Measurements from ENCODE around the gene CADM2.

CADM2 gene

GRCh38 chr3:85862893-85863455, 904.2 kb downstream of the CADM2 start:
- DNase-seq (ENCODE audit: insufficient read length) (no peak), FAIRE-seq (no peak)
- TF ChIP-seq TAF1 (IDR thresholded peaks at IDR 0.05; ENCODE audit: borderline replicate concordance, low read depth, low read length) (no peak), POLR2AphosphoS5 (IDR thresholded peaks at IDR 0.05; ENCODE audit: low read depth, low read length) (no peak), POLR2A (IDR thresholded peaks at IDR 0.05; ENCODE audit: low read depth, low read length) (no peak)

- no peak for TF ChIP-seq POLR2A (IDR thresholded peaks at IDR 0.05; ENCODE audit: low read depth, low read length)
- TF ChIP-seq TAF1 (IDR thresholded peaks at IDR 0.05; ENCODE audit: borderline replicate concordance, low read depth, low read length), result no peak
- TF ChIP-seq POLR2AphosphoS5 (IDR thresholded peaks at IDR 0.05; ENCODE audit: low read depth, low read length), result no peak
- FAIRE-seq, result no peak
- no peak for DNase-seq (ENCODE audit: insufficient read length)
These were observed 906.1 kb downstream of the CADM2 start for GRCh38 chr3:85864896-85865295.

DNA sequence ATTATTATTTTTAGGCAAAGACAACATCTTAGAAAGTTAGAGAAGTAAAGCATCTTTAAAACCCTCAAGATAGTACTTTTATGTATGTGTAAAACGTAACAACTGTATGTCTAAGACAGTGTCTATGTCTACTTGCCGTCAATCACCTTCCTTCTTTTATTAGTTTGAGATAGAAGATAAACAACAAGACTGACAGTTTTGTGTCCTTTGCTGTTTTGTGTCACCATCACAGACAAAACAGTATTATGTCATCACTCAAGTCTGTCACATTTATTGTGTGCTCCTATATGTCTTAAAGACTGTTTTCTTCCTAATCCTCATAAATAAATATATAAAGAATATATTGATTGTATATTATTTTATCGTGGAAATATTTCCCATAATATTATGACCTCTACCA, 908.3 kb downstream of the CADM2 start:
- TF ChIP-seq POLR2AphosphoS5 (IDR thresholded peaks at IDR 0.05; ENCODE audit: low read depth, low read length) (no peak), TAF1 (IDR thresholded peaks at IDR 0.05; ENCODE audit: borderline replicate concordance, low read depth, low read length) (no peak), POLR2A (IDR thresholded peaks at IDR 0.05; ENCODE audit: low read depth, low read length) (no peak)
- FAIRE-seq (no peak), DNase-seq (ENCODE audit: insufficient read length) (no peak)

DNA sequence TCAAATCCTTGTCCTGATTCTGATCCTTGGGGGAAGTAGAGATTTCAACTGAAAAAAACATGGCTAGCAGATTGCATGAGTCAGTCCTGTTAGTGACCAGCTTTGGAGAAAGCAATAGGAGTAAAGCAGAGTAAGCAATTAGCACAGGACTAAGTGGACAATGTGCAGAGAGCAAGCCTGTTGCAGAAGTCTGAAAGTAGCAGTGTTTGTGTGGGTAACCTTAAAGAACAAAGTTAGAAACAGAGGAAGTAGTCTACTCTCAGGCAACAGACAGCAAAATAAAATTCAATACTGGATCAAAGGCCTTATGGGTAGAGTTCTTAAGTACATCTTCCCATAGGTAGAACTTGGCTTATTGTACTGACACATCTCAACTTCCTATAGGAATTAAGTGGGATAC, 916.8 kb downstream of the CADM2 start:
- TF ChIP-seq POLR2AphosphoS5 (IDR thresholded peaks at IDR 0.05; ENCODE audit: low read depth, low read length) (no peak), POLR2A (IDR thresholded peaks at IDR 0.05; ENCODE audit: low read depth, low read length) (no peak), TAF1 (IDR thresholded peaks at IDR 0.05; ENCODE audit: borderline replicate concordance, low read depth, low read length) (no peak)
- DNase-seq (ENCODE audit: insufficient read length), result no peak
- no peak for FAIRE-seq

DNA sequence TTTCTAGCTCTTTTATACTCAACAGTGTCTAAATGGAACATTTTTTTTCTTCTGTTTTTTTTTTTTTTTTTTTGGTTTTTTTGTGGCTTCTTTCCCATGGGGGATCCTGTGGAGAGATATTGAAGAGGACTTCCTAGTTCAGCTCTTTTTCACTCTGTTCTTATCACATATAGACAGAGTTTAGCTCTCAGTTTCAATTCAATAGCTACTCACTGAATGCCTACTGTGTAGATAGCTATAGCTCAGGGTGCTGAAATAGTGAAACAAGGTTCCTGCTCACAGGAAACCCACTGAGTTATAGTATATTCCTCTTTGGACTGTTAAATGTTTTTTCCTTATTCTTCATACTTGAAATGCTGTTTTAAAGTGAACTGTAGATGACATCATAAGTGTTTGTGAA, 918.8 kb downstream of the CADM2 start:
- FAIRE-seq, result no peak
- no peak for DNase-seq (ENCODE audit: insufficient read length)

DNA sequence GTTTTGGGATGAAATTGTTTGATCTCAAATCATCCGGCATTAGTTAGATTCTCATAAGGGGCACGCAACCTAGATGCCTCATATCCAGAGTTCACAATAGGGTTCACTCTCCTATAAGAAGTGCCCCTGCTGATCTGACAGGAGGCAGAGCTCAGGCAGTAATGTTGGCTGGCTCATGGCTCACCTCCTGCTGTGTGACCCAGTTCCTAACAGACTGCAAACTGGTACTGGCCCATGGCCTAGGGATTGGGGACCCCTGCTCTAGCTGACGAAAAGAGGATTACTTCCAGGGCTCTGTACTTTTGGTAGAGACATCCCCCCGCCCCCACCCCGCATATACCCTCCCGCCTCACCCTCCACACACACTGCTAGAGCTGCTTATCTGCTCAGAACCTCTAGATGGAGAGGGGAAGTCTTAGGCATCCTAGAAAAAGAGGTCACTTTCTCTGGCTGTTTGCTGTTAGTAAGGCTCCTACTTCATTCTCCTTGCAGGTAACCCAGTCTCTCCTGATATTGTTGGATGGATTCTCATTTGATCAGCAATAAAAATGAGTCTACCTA, 923.1 kb downstream of the CADM2 start:
- TF ChIP-seq POLR2A (IDR thresholded peaks at IDR 0.05; ENCODE audit: low read depth, low read length) (no peak), TAF1 (IDR thresholded peaks at IDR 0.05; ENCODE audit: borderline replicate concordance, low read depth, low read length) (no peak), POLR2AphosphoS5 (IDR thresholded peaks at IDR 0.05; ENCODE audit: low read depth, low read length) (no peak)
- no peak for DNase-seq (ENCODE audit: insufficient read length)
- no peak for FAIRE-seq

More for the DNA sequence above, 918.8 kb downstream of the CADM2 start:
- TF ChIP-seq TAF1 (IDR thresholded peaks at IDR 0.05; ENCODE audit: borderline replicate concordance, low read depth, low read length) (no peak), POLR2AphosphoS5 (IDR thresholded peaks at IDR 0.05; ENCODE audit: low read depth, low read length) (no peak), POLR2A (IDR thresholded peaks at IDR 0.05; ENCODE audit: low read depth, low read length) (no peak)

DNA sequence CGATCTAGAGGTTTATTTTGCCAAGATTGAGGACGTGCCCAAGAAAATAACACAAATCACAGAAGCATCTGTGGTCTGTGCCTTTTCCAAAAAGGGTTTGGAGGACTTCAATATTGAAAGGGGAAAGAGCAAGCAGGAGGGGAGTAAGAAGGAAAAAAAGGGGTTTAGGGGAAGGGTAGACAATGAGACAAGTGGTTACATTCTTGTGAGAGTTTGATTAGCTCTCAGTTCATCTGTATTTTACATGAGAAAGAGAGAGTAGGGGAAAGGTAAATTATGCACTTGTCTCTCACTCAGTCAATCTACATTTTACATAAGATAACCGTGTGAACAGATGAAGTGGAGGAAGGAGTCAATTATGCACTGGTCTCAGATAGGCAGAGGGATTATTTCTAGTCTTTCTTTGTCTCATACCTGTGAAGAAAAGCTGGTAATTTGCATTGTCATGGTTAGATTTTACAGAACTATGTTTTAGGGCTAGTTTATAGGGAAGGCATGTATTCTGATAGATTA, 931.3 kb downstream of the CADM2 start:
- DNase-seq (ENCODE audit: insufficient read length), result no peak
- TF ChIP-seq TAF1 (IDR thresholded peaks at IDR 0.05; ENCODE audit: borderline replicate concordance, low read depth, low read length) (no peak), POLR2AphosphoS5 (IDR thresholded peaks at IDR 0.05; ENCODE audit: low read depth, low read length) (no peak), POLR2A (IDR thresholded peaks at IDR 0.05; ENCODE audit: low read depth, low read length) (no peak)
- FAIRE-seq, result no peak

- TF ChIP-seq TAF1 (IDR thresholded peaks at IDR 0.05; ENCODE audit: borderline replicate concordance, low read depth, low read length) (no peak), POLR2AphosphoS5 (IDR thresholded peaks at IDR 0.05; ENCODE audit: low read depth, low read length) (no peak), POLR2A (IDR thresholded peaks at IDR 0.05; ENCODE audit: low read depth, low read length) (no peak)
- FAIRE-seq, result no peak
- no peak for DNase-seq (ENCODE audit: insufficient read length)
These were observed 944.6 kb downstream of the CADM2 start for GRCh38 chr3:85903434-85903833.

DNA sequence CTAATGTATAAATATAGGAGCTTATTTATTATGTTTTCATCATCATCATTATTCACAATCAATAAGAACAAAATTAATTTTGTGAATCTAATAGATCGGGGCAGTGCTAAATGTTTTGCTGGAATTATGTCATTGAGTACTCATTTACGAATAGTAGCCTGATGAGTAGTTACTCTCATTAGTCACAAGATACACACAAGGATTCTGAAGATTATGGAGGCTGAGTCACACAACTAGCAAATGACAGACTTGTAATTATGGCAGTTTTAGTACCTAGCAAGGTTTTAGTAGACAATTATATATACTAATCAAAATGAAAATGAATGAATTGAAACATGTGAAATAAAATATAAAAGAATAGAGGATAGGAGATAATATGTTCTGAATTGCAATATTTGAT, 954.2 kb downstream of the CADM2 start:
- TF ChIP-seq POLR2A (IDR thresholded peaks at IDR 0.05; ENCODE audit: low read depth, low read length), result no peak
- TF ChIP-seq POLR2AphosphoS5 (IDR thresholded peaks at IDR 0.05; ENCODE audit: low read depth, low read length), result no peak
- no peak for TF ChIP-seq TAF1 (IDR thresholded peaks at IDR 0.05; ENCODE audit: borderline replicate concordance, low read depth, low read length)
- DNase-seq (ENCODE audit: insufficient read length), result no peak
- FAIRE-seq, result no peak

DNA sequence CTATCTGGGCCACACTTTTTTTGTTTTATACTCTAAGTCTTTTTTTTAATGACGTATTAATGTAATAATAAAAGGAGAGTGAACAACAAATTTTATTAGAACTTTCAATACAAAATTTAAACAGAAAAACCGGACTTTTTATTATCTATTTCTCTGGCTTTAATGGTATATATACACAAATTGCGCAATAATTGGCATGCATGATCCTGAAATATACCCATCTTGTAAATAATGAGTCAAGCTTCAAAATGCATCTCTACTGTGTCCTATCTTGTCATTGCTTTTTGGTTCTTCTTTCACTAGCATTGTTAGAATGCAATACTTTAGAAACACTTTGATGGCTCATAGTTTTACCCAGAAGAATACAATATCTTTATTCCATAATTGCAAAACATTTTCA, 963.6 kb downstream of the CADM2 start:
- FAIRE-seq (no peak), DNase-seq (ENCODE audit: insufficient read length) (no peak)
- TF ChIP-seq TAF1 (IDR thresholded peaks at IDR 0.05; ENCODE audit: borderline replicate concordance, low read depth, low read length) (no peak), POLR2A (IDR thresholded peaks at IDR 0.05; ENCODE audit: low read depth, low read length) (no peak), POLR2AphosphoS5 (IDR thresholded peaks at IDR 0.05; ENCODE audit: low read depth, low read length) (no peak)

DNA sequence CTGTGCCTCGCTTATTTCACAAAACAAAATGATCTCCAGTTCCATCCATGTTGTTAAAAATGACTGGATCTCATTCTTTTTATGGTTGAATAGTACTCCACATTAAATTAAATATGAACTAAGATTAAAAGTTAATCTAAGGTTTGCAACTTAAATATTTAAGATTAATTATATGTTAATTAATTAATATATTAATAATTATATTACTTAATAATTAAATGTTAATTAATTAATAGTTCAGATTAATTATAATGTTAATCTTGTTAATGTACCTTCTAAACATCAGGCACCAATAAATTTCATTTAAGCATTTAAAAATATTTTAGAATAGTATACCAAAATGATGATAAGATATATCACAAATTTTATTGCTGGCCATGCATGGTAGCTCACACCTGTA, 971.9 kb downstream of the CADM2 start:
- TF ChIP-seq TAF1 (IDR thresholded peaks at IDR 0.05; ENCODE audit: borderline replicate concordance, low read depth, low read length) (no peak), POLR2AphosphoS5 (IDR thresholded peaks at IDR 0.05; ENCODE audit: low read depth, low read length) (no peak), POLR2A (IDR thresholded peaks at IDR 0.05; ENCODE audit: low read depth, low read length) (no peak)
- no peak for FAIRE-seq
- DNase-seq (ENCODE audit: insufficient read length), result no peak

DNA sequence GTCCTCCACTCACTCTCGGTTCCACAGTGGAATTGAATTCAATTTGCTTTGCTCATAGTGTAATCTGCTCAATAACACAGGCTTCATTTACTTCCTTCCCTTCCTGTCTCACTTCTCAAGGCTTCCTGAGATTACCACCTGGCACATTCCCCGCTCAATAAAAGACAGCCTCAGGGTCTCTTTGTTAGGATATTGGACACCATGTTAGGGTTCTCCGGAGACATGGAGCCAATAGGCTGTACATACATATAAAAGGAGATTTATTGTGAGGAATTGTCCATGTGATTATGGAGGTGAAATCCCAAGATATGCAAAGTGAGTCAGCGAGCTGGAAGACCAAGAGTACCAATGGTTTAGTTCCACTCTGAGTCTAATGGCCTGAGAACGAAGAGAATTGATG, 974.5 kb downstream of the CADM2 start:
- DNase-seq (ENCODE audit: insufficient read length) (no peak), FAIRE-seq (no peak)
- TF ChIP-seq POLR2A (IDR thresholded peaks at IDR 0.05; ENCODE audit: low read depth, low read length) (no peak), POLR2AphosphoS5 (IDR thresholded peaks at IDR 0.05; ENCODE audit: low read depth, low read length) (no peak), TAF1 (IDR thresholded peaks at IDR 0.05; ENCODE audit: borderline replicate concordance, low read depth, low read length) (no peak)

Measured in GM12892 (cell line).